HepG2 (cell line): ENCODE results near the gene STAG3. TPM values are rescaled to one million over a fixed set of nuclear protein-coding genes. Genes with fewer than 3 reads are reported as not detected.
A peak's percentile ranks its signal among the peaks of the same experiment; 100 is the strongest.

Experiments used
- ARNT ChIP-seq: fragments of 450-650 bp; IDR thresholded peaks from 2 replicates; pipeline ENCODE4 v1.6.1; 2017
- ARNT2 ChIP-seq: sonication (generic); formaldehyde crosslinking; IDR thresholded peaks from 2 replicates; pipeline ENCODE4 v1.8.0; 2022; ENCODE audit warnings: mild to moderate bottlenecking, low read depth, missing genetic modification reagents, moderate library complexity
- ARNTL ChIP-seq: sonication (generic); formaldehyde crosslinking; IDR thresholded peaks from 2 replicates; pipeline ENCODE4 v1.4.0; 2020; ENCODE audit warnings: mild to moderate bottlenecking, missing genetic modification reagents
- CEBPB ChIP-seq: IDR thresholded peaks from 2 replicates; pipeline ENCODE4 v1.6.1; 2011; ENCODE audit warnings: low read depth, low read length, improper control_type of control experiment, borderline replicate concordance
- FOSL2 ChIP-seq: sonication (generic); formaldehyde crosslinking; IDR thresholded peaks from 2 replicates; pipeline ENCODE4 v1.4.0; 2020; ENCODE audit warnings: missing genetic modification reagents
- NPAS2 ChIP-seq: sonication (generic); formaldehyde crosslinking; IDR thresholded peaks from 2 replicates; pipeline ENCODE4 v1.8.0; 2022; ENCODE audit warnings: mild to moderate bottlenecking, missing genetic modification reagents, borderline replicate concordance
- TAF15 ChIP-seq: fragments of 200-400 bp; formaldehyde crosslinking; IDR thresholded peaks from one replicate; pipeline ENCODE4 v1.6.1; 2018; ENCODE audit warnings: mild to moderate bottlenecking, low read depth, low read length; ENCODE audit not compliant: poor library complexity, severe bottlenecking
- ZMAT3 ChIP-seq: sonication (generic); formaldehyde crosslinking; conservative IDR thresholded peaks from 2 replicates; pipeline ENCODE4 v1.7.0; 2021; ENCODE audit warnings: missing genetic modification reagents
- ZNF468 ChIP-seq: sonication (generic); formaldehyde crosslinking; IDR thresholded peaks from 2 replicates; pipeline ENCODE4 v1.8.0; 2022; ENCODE audit warnings: mild to moderate bottlenecking, moderate library complexity, missing genetic modification reagents
- ZNF781 ChIP-seq: sonication (generic); formaldehyde crosslinking; IDR thresholded peaks from 2 replicates; pipeline ENCODE4 v1.5.1; 2020; ENCODE audit warnings: borderline replicate concordance, mild to moderate bottlenecking, missing genetic modification reagents; ENCODE audit errors: not compliant biosample characterization
- ZZZ3 ChIP-seq: sonication (generic); formaldehyde crosslinking; IDR thresholded peaks from 2 replicates; pipeline ENCODE4 v1.4.0; 2020; ENCODE audit warnings: missing genetic modification reagents, mild to moderate bottlenecking, borderline replicate concordance
- polyA plus RNA-seq, 8 experiments: library from polyadenylated mRNA; depleted of rRNA in 3 of 8; stranded (reverse) in 7 of 8; unstranded in 1 of 8; fragments of >200 nt; fragmentation: Illumina TruSeq in 4 of 8; extraction: Trizol in 4 of 8; gene quantifications; 2 replicates each; pipeline versions ENCODE4 v1.2.1 to v1.2.3, GENCODE V29; 2011 to 2016; ENCODE audit warnings: low read depth in 4 of 8, missing spikeins in 1 of 8, mixed read lengths in 1 of 8; ENCODE audit not compliant: insufficient read depth in 1 of 8
- total RNA-seq, 5 experiments: library from RNA; depleted of rRNA; stranded (reverse); fragments of >200 nt; fragmentation: Illumina TruSeq; extraction: Trizol; gene quantifications; 2 replicates each; pipeline ENCODE4 v1.2.3, GENCODE V29; 2016; ENCODE audit warnings: low read depth in 1 of 5
- TF ChIP-seq, protein P1 (sequence below): sonication (generic); formaldehyde crosslinking; conservative IDR thresholded peaks from 2 replicates; pipeline ENCODE4 v1.8.1; 2023; ENCODE audit warnings: missing genetic modification reagents
- TF ChIP-seq, protein P2 (sequence below): IDR thresholded peaks from 2 replicates; pipeline ENCODE4 v1.6.1; 2016; ENCODE audit warnings: control low read depth
- TF ChIP-seq, protein P3 (sequence below): sonication (generic); formaldehyde crosslinking; IDR thresholded peaks from 2 replicates; pipeline ENCODE4 v1.5.1; 2020; ENCODE audit warnings: missing genetic modification reagents, mild to moderate bottlenecking, borderline replicate concordance
- TF ChIP-seq, protein P4 (sequence below), 2 experiments: IDR thresholded peaks; 2 replicates each; pipeline ENCODE4 v1.6.1; 2011 to 2012; ENCODE audit warnings: low read length in 2 of 2, borderline replicate concordance in 1 of 2, low read depth in 1 of 2, mild to moderate bottlenecking in 1 of 2, moderate library complexity in 1 of 2
- TF ChIP-seq, protein P5 (sequence below): sonication (generic); formaldehyde crosslinking; IDR thresholded peaks from 2 replicates; pipeline ENCODE4 v1.5.0; 2020; ENCODE audit warnings: mild to moderate bottlenecking, missing genetic modification reagents

Gene STAG3
- total and polyA plus RNA-seq, 2 of the 13 experiments (the other 11 are each of a cell fraction or from before 2014, with no cell fraction given): 0.09 to 0.33 TPM

DNA sequence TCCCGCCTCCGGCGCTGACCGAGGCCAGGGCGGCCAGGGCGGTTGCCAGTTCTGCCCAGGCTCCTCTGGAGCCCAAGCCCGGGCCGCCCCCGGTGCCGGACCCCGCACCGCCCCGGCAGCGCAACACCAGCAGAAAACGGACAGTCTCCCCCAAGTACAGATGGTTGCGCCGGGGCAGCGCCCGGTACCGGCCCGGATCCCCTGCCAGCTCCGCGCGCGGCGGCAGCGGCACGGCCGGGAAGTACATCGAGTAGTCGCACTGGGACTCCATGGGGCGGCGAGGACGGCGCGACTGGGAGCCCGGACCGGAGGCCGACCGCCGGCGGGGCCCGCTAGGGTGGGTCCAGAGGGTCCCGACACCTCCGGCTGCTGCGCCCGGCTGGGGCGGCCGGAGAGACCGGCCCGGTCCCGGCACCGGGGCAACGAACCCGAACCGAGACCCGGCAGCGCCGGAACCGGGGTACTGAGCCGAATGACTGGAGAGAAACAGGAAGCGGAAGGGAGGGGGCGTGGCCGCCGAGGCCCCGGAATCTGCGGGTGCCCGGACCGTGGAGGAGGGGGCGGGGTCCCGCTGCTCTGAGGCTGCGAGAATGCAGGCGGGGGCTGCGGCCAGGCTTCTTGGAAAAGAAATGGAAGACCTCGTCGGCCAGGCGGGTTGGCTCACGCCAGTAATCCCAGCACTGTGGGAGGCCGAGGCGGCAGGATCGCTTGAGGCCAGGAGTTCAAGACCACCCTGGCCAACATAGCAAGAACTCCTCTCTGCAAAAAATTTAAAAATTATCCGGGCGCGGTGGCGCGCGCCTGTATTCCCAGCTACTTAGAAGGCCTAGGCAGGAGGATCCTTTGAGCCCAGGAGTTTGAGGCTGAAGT lies 19.3 kb upstream of the STAG3 start, which contains the start of gene TRAPPC14 (continued):
- TF ChIP-seq, protein P1, sequence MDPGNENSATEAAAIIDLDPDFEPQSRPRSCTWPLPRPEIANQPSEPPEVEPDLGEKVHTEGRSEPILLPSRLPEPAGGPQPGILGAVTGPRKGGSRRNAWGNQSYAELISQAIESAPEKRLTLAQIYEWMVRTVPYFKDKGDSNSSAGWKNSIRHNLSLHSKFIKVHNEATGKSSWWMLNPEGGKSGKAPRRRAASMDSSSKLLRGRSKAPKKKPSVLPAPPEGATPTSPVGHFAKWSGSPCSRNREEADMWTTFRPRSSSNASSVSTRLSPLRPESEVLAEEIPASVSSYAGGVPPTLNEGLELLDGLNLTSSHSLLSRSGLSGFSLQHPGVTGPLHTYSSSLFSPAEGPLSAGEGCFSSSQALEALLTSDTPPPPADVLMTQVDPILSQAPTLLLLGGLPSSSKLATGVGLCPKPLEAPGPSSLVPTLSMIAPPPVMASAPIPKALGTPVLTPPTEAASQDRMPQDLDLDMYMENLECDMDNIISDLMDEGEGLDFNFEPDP: no peak
- TF ChIP-seq TAF15 (peak; percentile 56), ARNT2 (CRISPR knock-in tag) (0 out of 2 replicates have a peak, but pooled peaks have one; percentile 44), FOSL2 (CRISPR knock-in tag) (peak; percentile 37; the same call in 1 of the 2 replicates), ARNT (no peak), ZNF781 (CRISPR knock-in tag) (no peak), ZNF468 (no peak), ARNTL (CRISPR knock-in tag) (0 out of 2 replicates have a peak, but pooled peaks have one; percentile 10), ZMAT3 (no peak), CEBPB (no peak), ZZZ3 (CRISPR knock-in tag) (0 out of 2 replicates have a peak, but pooled peaks have one; percentile 57), NPAS2 (CRISPR knock-in tag) (no peak)
- TF ChIP-seq, protein P2, sequence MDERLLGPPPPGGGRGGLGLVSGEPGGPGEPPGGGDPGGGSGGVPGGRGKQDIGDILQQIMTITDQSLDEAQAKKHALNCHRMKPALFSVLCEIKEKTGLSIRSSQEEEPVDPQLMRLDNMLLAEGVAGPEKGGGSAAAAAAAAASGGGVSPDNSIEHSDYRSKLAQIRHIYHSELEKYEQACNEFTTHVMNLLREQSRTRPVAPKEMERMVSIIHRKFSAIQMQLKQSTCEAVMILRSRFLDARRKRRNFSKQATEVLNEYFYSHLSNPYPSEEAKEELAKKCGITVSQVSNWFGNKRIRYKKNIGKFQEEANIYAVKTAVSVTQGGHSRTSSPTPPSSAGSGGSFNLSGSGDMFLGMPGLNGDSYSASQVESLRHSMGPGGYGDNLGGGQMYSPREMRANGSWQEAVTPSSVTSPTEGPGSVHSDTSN (CRISPR knock-in tag): no peak
- TF ChIP-seq, protein P3, sequence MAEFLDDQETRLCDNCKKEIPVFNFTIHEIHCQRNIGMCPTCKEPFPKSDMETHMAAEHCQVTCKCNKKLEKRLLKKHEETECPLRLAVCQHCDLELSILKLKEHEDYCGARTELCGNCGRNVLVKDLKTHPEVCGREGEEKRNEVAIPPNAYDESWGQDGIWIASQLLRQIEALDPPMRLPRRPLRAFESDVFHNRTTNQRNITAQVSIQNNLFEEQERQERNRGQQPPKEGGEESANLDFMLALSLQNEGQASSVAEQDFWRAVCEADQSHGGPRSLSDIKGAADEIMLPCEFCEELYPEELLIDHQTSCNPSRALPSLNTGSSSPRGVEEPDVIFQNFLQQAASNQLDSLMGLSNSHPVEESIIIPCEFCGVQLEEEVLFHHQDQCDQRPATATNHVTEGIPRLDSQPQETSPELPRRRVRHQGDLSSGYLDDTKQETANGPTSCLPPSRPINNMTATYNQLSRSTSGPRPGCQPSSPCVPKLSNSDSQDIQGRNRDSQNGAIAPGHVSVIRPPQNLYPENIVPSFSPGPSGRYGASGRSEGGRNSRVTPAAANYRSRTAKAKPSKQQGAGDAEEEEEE: no peak
- TF ChIP-seq, protein P4, sequence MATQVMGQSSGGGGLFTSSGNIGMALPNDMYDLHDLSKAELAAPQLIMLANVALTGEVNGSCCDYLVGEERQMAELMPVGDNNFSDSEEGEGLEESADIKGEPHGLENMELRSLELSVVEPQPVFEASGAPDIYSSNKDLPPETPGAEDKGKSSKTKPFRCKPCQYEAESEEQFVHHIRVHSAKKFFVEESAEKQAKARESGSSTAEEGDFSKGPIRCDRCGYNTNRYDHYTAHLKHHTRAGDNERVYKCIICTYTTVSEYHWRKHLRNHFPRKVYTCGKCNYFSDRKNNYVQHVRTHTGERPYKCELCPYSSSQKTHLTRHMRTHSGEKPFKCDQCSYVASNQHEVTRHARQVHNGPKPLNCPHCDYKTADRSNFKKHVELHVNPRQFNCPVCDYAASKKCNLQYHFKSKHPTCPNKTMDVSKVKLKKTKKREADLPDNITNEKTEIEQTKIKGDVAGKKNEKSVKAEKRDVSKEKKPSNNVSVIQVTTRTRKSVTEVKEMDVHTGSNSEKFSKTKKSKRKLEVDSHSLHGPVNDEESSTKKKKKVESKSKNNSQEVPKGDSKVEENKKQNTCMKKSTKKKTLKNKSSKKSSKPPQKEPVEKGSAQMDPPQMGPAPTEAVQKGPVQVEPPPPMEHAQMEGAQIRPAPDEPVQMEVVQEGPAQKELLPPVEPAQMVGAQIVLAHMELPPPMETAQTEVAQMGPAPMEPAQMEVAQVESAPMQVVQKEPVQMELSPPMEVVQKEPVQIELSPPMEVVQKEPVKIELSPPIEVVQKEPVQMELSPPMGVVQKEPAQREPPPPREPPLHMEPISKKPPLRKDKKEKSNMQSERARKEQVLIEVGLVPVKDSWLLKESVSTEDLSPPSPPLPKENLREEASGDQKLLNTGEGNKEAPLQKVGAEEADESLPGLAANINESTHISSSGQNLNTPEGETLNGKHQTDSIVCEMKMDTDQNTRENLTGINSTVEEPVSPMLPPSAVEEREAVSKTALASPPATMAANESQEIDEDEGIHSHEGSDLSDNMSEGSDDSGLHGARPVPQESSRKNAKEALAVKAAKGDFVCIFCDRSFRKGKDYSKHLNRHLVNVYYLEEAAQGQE (IDR thresholded peaks at IDR 0.05; ENCODE audit: borderline replicate concordance in 1 of 2, low read depth in 1 of 2, low read length in 2 of 2): peak in 1 of 2 experiments; percentile 22; a peak in 1 of 4 replicates
- TF ChIP-seq, protein P5, sequence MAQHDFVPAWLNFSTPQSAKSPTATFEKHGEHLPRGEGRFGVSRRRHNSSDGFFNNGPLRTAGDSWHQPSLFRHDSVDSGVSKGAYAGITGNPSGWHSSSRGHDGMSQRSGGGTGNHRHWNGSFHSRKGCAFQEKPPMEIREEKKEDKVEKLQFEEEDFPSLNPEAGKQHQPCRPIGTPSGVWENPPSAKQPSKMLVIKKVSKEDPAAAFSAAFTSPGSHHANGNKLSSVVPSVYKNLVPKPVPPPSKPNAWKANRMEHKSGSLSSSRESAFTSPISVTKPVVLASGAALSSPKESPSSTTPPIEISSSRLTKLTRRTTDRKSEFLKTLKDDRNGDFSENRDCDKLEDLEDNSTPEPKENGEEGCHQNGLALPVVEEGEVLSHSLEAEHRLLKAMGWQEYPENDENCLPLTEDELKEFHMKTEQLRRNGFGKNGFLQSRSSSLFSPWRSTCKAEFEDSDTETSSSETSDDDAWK (CRISPR knock-in tag): no peak
